Urinary bladder (tissue), 2 donors: ENCODE results near the gene MX2. TPM values are rescaled to one million over a fixed set of nuclear protein-coding genes. Genes with fewer than 3 reads are reported as not detected.

Experiments
- polyA plus RNA-seq: library from polyadenylated mRNA; stranded (reverse); fragments of 200-250 nt; gene quantifications from one replicate; pipeline ENCODE4 v1.2.3, GENCODE V29; 2013
- total RNA-seq: library from RNA; depleted of rRNA; stranded (reverse); fragments of >200 nt; gene quantifications from one replicate; pipeline ENCODE4 v1.2.3, GENCODE V29; 2014
- donor health status: healthy.

MX2 gene
- total and polyA plus RNA-seq, 2 donors = 8.2 to 10.3 TPM

Other genes with a start within 250 kb of the MX2 start
- gene BACE2, start 193.9 kb upstream of the MX2 start, total RNA-seq = 81.5 TPM
- gene BACE2, start 193.9 kb upstream of the MX2 start, polyA plus RNA-seq = 51.1 TPM
- 22.2 TPM for gene FAM3B, start 45.2 kb upstream of the MX2 start, total RNA-seq
- 17.6 TPM for gene FAM3B, start 45.2 kb upstream of the MX2 start, polyA plus RNA-seq
- gene MX1, start 64.2 kb downstream of the MX2 start, total RNA-seq = 51.2 TPM
- 20.4 TPM for gene MX1, start 64.2 kb downstream of the MX2 start, polyA plus RNA-seq
- gene TMPRSS2, start 146.1 kb downstream of the MX2 start, total RNA-seq = 27.1 TPM
- gene TMPRSS2, start 146.1 kb downstream of the MX2 start, polyA plus RNA-seq = 5.1 TPM